Measurements from ENCODE around the gene KRT32. TPM values are rescaled to one million over a fixed set of nuclear protein-coding genes. Genes with fewer than 3 reads are reported as not detected.

Gene KRT32
- total and polyA plus RNA-seq, 10 donors = not detected

GRCh38 chr17:41468346-41468745 lies 1.2 kb upstream of the KRT32 start:
- no peak for DNase-seq
- Histone ChIP-seq H3K4me1 (no peaks in the 10 kb centered on the region), H3K27me3 (replicated peaks in 1 of 7) (peaks cover 0 to 30% (median 0%) of the 10 kb centered on the region in 7 donors), H3K4me3 (no peak overlapping the region), H3K27ac (no peak overlapping the region), H3K36me3 (no peaks in the 10 kb centered on the region), H3K9me3 (peaks cover 0 to 22% (median 6%) of the 10 kb centered on the region in 8 donors)
- no peak for TF ChIP-seq CTCF (IDR thresholded peaks at IDR 0.05 in 8 of 11, conservative IDR thresholded peaks at IDR 0.05 in 3 of 11)
- no peak for TF ChIP-seq POLR2A (IDR thresholded peaks at IDR 0.05)
- no peak for TF ChIP-seq POLR2AphosphoS5 (IDR thresholded peaks at IDR 0.05)
- intact Hi-C loops (cut with DNase I; ENCODE audit: low total_unique reads) = no loop called here

GRCh38 chr17:41467561-41467960 lies 375 bp upstream of the KRT32 start:
- Histone ChIP-seq H3K4me3 (no peak overlapping the region), H3K4me1 (no peaks in the 10 kb centered on the region), H3K27me3 (replicated peaks in 1 of 7) (peaks cover 0 to 30% (median 0%) of the 10 kb centered on the region in 7 donors), H3K9me3 (peaks cover 0 to 22% (median 6%) of the 10 kb centered on the region in 8 donors), H3K36me3 (no peaks in the 10 kb centered on the region), H3K27ac (no peak overlapping the region)
- WGBS, 5 donors = 60 to 76% (median 71%) methylated on average over 3 to 4 of the region's 4 CpGs
- intact Hi-C loops (cut with DNase I; ENCODE audit: low total_unique reads) = no loop called here
- TF ChIP-seq POLR2A (IDR thresholded peaks at IDR 0.05) (no peak), POLR2AphosphoS5 (IDR thresholded peaks at IDR 0.05) (no peak), CTCF (IDR thresholded peaks at IDR 0.05 in 8 of 11, conservative IDR thresholded peaks at IDR 0.05 in 3 of 11) (no peak)
- no peak for DNase-seq

- H3K36me3 ChIP-seq = no peaks in the 10 kb centered on the region
- DNase-seq = no peak
- intact Hi-C loops (cut with DNase I; ENCODE audit: low total_unique reads) = no loop called here
- no peak overlapping the region for H3K27ac ChIP-seq
- TF ChIP-seq CTCF (IDR thresholded peaks at IDR 0.05 in 8 of 11, conservative IDR thresholded peaks at IDR 0.05 in 3 of 11) = no peak
- no peak for TF ChIP-seq POLR2AphosphoS5 (IDR thresholded peaks at IDR 0.05)
- no peak for TF ChIP-seq POLR2A (IDR thresholded peaks at IDR 0.05)
- peaks cover 0 to 24% (median 0%) of the 10 kb centered on the region in 7 donors for H3K27me3 ChIP-seq (replicated peaks in 1 of 7)
- no peaks in the 10 kb centered on the region for H3K4me1 ChIP-seq
- H3K4me3 ChIP-seq = no peak overlapping the region
- H3K9me3 ChIP-seq = peaks cover 0 to 14% (median 6%) of the 10 kb centered on the region in 8 donors
- 57 to 76% (median 63%) methylated on average over 5 to 6 of the region's 6 CpGs for WGBS, 5 donors
Measured at GRCh38 chr17:41464682-41465081, 2.5 kb downstream of the KRT32 start.

GRCh38 chr17:41464173-41464572 lies 3.0 kb downstream of the KRT32 start:
- H3K27ac ChIP-seq = no peak overlapping the region
- TF ChIP-seq POLR2A (IDR thresholded peaks at IDR 0.05) = no peak
- TF ChIP-seq POLR2AphosphoS5 (IDR thresholded peaks at IDR 0.05) = no peak
- TF ChIP-seq CTCF (IDR thresholded peaks at IDR 0.05 in 8 of 11, conservative IDR thresholded peaks at IDR 0.05 in 3 of 11) = no peak
- DNase-seq = no peak
- no peaks in the 10 kb centered on the region for H3K36me3 ChIP-seq
- intact Hi-C loops (cut with DNase I; ENCODE audit: low total_unique reads) = no loop called here
- H3K4me3 ChIP-seq = no peak overlapping the region
- H3K9me3 ChIP-seq = peaks cover 0 to 14% (median 6%) of the 10 kb centered on the region in 8 donors
- H3K4me1 ChIP-seq = no peaks in the 10 kb centered on the region
- WGBS, 5 donors = 83 to 90% (median 88%) methylated on average over 8 to 11 of the region's 11 CpGs
- peaks cover 0 to 24% (median 0%) of the 10 kb centered on the region in 7 donors for H3K27me3 ChIP-seq (replicated peaks in 1 of 7)
